Suprapubic skin (tissue), 4 donors: ENCODE results near the gene DAD1. TPM values are rescaled to one million over a fixed set of nuclear protein-coding genes. Genes with fewer than 3 reads are reported as not detected.

Experiments
- DNase-seq, 2 donors: peaks; one replicate each; pipeline ENCODE4 v3.0.0-alpha.2; 2019; ENCODE audit warnings: low spot score in 2 of 2
- H3K27ac ChIP-seq: fragments of 200-600 bp; sonication (generic); one replicate; pipeline ENCODE4 v1.5.1; 2019
- H3K27me3 ChIP-seq: fragments of 200-600 bp; sonication (generic); one replicate; pipeline ENCODE4 v1.5.1; 2019
- H3K36me3 ChIP-seq: fragments of 200-600 bp; sonication (generic); one replicate; pipeline ENCODE4 v1.5.1; 2019
- H3K4me1 ChIP-seq: fragments of 200-600 bp; sonication (generic); one replicate; pipeline ENCODE4 v1.5.1; 2019
- H3K4me3 ChIP-seq: fragments of 200-600 bp; sonication (generic); one replicate; pipeline ENCODE4 v1.5.1; 2019; ENCODE audit warnings: mild to moderate bottlenecking
- H3K9me3 ChIP-seq: fragments of 200-600 bp; sonication (generic); one replicate; pipeline ENCODE4 v1.5.1; 2019
- EP300 ChIP-seq: sonication (generic); formaldehyde crosslinking; IDR thresholded peaks from one replicate; pipeline ENCODE4 v1.6.1; 2017; ENCODE audit warnings: antibody characterized with exemption
- POLR2A ChIP-seq, 2 donors: fragments of 450-650 bp; IDR thresholded peaks; one replicate each; pipeline ENCODE4 v1.6.1; 2017; ENCODE audit warnings: antibody characterized with exemption in 2 of 2, mild to moderate bottlenecking in 2 of 2, moderate library complexity in 2 of 2
- POLR2AphosphoS5 ChIP-seq, 3 donors: sonication (generic); formaldehyde crosslinking; IDR thresholded peaks; one replicate each; pipeline ENCODE4 v1.6.1; 2017; ENCODE audit warnings: antibody characterized with exemption in 3 of 3
- WGBS: methylation state at CpG from one replicate; pipeline ENCODE4 v1.1.5; 2018; 5-methylcytosine and 5-hydroxymethylcytosine counted together
- total RNA-seq, 4 donors: library from RNA; depleted of rRNA; stranded (reverse); fragments of >200 nt; gene quantifications; one replicate each; pipeline ENCODE4 v1.1.0, GENCODE V29; 2016
- TF ChIP-seq, protein P1 (sequence below), 2 donors: fragments of 200-600 bp in 1 of 2; fragments of 450-650 bp in 1 of 2; sonication (generic) in 1 of 2; IDR thresholded peaks; one replicate each; pipeline ENCODE4 v1.5.1; 2016 to 2019; ENCODE audit warnings: antibody characterized with exemption in 2 of 2, mild to moderate bottlenecking in 1 of 2, moderate library complexity in 1 of 2

The DAD1 gene
- total RNA-seq, 4 donors from 2014 or later, result 110 to 212 (median 187) TPM

DNA sequence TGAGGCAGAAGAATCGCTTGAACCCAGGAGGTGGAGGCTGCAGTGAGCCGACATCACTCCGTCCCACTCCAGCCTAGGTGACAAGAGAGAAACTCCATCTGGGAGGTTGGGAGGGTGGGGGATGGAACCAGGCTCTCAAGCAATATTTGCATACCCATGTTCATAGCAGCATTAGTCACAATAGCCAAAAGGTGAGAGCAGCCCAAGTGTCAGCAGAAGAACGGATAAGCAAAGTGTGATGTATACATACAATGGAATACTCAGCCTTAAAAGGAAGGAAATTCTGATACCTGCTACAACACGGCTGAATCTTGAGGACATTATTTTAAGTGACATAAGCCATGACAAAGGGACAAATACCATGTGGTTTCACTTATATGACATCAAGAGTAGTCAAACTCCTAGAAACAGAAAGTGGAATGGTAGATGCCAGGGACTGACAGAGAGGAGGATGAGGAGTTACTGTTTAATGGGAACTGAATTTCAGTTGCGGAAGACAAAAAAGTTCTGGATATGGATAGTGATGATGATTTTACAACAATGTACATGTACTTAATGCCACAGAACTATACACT, 11.6 kb downstream of the DAD1 start:
- Histone ChIP-seq H3K36me3 (peaks cover 23% of the 10 kb centered on the region), H3K4me1 (no peaks in the 10 kb centered on the region), H3K27me3 (no peaks in the 10 kb centered on the region), H3K9me3 (no peaks in the 10 kb centered on the region), H3K27ac (no peak overlapping the region), H3K4me3 (no peak overlapping the region)
- TF ChIP-seq, protein P1, sequence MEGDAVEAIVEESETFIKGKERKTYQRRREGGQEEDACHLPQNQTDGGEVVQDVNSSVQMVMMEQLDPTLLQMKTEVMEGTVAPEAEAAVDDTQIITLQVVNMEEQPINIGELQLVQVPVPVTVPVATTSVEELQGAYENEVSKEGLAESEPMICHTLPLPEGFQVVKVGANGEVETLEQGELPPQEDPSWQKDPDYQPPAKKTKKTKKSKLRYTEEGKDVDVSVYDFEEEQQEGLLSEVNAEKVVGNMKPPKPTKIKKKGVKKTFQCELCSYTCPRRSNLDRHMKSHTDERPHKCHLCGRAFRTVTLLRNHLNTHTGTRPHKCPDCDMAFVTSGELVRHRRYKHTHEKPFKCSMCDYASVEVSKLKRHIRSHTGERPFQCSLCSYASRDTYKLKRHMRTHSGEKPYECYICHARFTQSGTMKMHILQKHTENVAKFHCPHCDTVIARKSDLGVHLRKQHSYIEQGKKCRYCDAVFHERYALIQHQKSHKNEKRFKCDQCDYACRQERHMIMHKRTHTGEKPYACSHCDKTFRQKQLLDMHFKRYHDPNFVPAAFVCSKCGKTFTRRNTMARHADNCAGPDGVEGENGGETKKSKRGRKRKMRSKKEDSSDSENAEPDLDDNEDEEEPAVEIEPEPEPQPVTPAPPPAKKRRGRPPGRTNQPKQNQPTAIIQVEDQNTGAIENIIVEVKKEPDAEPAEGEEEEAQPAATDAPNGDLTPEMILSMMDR (IDR thresholded peaks at IDR 0.05), result no peak
- TF ChIP-seq POLR2AphosphoS5 (IDR thresholded peaks at IDR 0.05) (no peak), EP300 (no peak), POLR2A (IDR thresholded peaks at IDR 0.05) (no peak)
- DNase-seq, result no peak
- 82% methylated on average over 6 of the region's 6 CpGs for WGBS

DNA sequence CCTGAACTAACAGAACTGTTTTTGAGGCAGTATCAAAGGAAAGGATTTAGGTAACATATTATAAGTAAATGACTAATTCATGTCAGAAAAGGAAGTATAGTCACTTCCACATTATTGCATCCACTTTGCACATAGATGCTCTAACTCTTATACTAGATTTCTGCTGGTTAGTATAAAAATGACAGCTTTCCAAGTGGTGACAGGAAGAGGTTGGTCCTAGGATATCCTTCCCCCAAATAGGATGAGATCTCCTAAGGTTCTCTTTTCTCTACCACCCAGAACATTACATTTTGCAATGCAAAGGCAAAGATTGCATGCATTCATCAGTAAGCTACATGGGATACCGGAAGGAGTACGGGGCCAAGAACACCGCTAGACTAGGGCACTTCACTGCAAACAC, 15.2 kb downstream of the DAD1 start:
- DNase-seq, result no peak
- H3K9me3 ChIP-seq, result no peaks in the 10 kb centered on the region
- H3K27ac ChIP-seq, result no peak overlapping the region
- TF ChIP-seq POLR2A (IDR thresholded peaks at IDR 0.05) (no peak), POLR2AphosphoS5 (IDR thresholded peaks at IDR 0.05) (no peak), EP300 (no peak)
- TF ChIP-seq, protein P1 (IDR thresholded peaks at IDR 0.05), result no peak
- H3K4me3 ChIP-seq, result no peak overlapping the region
- 90% methylated on average over 3 of the region's 3 CpGs for WGBS
- H3K4me1 ChIP-seq, result no peaks in the 10 kb centered on the region
- peaks cover 34% of the 10 kb centered on the region for H3K36me3 ChIP-seq
- H3K27me3 ChIP-seq, result no peaks in the 10 kb centered on the region

DNA sequence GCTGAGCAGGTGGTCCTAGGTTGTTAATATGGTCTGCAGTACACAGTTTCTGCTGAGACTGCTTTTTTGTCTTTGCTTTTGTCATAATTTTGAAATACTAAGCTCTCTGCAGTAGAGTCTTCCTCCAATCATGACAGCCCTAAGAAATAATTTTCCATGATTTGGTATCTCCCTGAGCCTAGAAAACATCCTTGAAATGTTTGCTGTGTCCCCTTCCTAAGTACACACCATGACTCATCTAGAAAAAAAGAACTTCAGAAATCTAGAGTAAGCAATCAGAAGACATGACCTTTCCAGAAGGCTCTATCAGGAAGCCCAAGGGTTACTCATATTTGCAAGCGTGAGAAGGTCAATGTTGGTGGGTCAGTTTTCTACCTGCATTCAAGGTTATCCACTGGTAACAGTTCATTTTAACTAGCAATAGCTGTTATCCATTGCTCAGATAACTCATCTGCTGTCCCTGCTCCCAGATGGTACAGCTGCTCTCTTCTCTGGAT, 16.4 kb downstream of the DAD1 start:
- Histone ChIP-seq H3K27me3 (no peaks in the 10 kb centered on the region), H3K27ac (peak overlapping the region; percentile 36), H3K36me3 (peaks cover 34% of the 10 kb centered on the region), H3K4me3 (no peak overlapping the region), H3K9me3 (no peaks in the 10 kb centered on the region), H3K4me1 (no peaks in the 10 kb centered on the region)
- DNase-seq, result no peak
- TF ChIP-seq POLR2AphosphoS5 (IDR thresholded peaks at IDR 0.05), result no peak
- no peak for TF ChIP-seq POLR2A (IDR thresholded peaks at IDR 0.05)
- TF ChIP-seq, protein P1 (IDR thresholded peaks at IDR 0.05), result no peak
- TF ChIP-seq EP300, result no peak
- WGBS, result 81% methylated on average over 1 of the region's 1 CpG

DNA sequence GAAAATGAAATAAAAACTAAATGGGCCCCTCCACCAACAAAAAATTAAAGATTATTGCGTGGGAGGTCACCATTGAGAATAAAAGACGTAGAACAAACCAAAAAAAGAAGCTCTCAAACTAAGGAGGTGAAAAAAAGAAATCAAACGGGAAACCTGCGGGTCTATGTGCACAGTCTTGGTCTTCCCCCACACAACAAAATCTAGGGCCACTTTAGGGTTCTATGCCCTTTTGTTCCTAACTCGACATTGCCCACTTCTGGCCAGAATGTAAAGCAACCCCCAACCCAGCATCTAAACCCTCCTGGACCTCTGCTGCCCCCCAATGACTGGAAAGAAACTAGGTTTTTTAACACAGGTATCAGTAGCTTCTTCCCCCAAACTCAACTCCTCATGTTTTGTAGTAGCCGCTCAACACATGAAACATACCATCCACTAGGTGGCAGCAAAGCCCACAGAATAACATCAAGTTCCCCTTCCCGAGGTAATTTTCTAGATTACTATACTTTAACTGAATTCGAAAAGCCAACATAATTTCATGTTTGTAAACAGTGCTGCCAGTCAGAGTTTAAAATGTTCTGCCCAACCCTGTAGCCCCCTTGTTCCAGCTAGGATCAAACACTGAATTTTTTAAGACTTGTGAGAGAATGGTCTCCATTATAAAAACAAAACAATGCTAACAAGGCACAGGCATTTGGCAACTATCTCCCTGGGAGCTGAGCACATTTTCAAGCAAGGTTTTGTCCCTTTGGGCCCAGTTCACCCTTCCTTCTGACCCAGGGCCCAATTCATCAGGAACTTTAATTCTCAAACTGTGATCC, 18.7 kb downstream of the DAD1 start:
- H3K9me3 ChIP-seq, result no peaks in the 10 kb centered on the region
- H3K4me3 ChIP-seq, result no peak overlapping the region
- H3K4me1 ChIP-seq, result no peaks in the 10 kb centered on the region
- peak; percentile 81 to 83 for DNase-seq
- TF ChIP-seq, protein P1 (IDR thresholded peaks at IDR 0.05), result peak; percentile 47 to 96
- no peak for TF ChIP-seq EP300
- no peaks in the 10 kb centered on the region for H3K27me3 ChIP-seq
- peak overlapping the region; percentile 18 for H3K27ac ChIP-seq
- 26% methylated on average over 8 of the region's 8 CpGs for WGBS
- peaks cover 40% of the 10 kb centered on the region for H3K36me3 ChIP-seq

DNA sequence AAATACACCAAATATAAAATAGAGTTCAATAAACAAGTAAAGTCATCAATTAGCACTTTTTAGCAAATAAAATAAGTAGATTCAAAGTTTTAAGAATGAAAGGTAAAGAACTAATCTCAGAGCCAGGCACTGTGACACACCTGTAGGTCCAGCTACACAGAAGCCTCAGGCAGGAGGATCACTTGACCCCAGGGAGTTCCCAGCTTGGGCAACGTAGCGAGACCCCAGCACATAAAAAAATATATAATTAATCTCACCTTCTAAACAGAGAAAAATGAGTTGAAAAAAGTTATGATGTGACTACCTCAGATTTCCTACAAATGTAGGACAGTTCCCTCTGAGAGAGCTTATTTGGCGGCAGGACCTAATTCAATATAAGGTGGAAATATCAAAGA, 19.3 kb downstream of the DAD1 start:
- TF ChIP-seq EP300 (no peak), POLR2AphosphoS5 (IDR thresholded peaks at IDR 0.05) (no peak), POLR2A (IDR thresholded peaks at IDR 0.05) (no peak)
- TF ChIP-seq, protein P1 (IDR thresholded peaks at IDR 0.05), result no peak
- H3K27me3 ChIP-seq, result no peaks in the 10 kb centered on the region
- no peak overlapping the region for H3K4me3 ChIP-seq
- WGBS, result 70% methylated on average over 3 of the region's 3 CpGs
- no peaks in the 10 kb centered on the region for H3K4me1 ChIP-seq
- peaks cover 44% of the 10 kb centered on the region for H3K36me3 ChIP-seq
- no peak for DNase-seq
- H3K9me3 ChIP-seq, result no peaks in the 10 kb centered on the region
- no peak overlapping the region for H3K27ac ChIP-seq
